Stimulated activated CD4-positive, alpha-beta T cell treated with anti-CD3 and anti-CD28 coated beads, Interleukin-12 subunit alpha, Interleukin-12 subunit beta, amount 100 ng/mL, for 24 hours (primary cell): ENCODE measurements around the gene ZNF112.
"Not testable (repeated sequence)": the region's sequence is repeated elsewhere in the genome, so short reads cannot be mapped to it uniquely, and the experiment has no call there.

ENCODE experiments used
- DNase-seq, 2 experiments: peaks; one replicate each; pipeline ENCODE4 v3.0.0-alpha.2; 2020; ENCODE audit warnings: low read depth in 2 of 2

Gene ZNF112

GRCh38 chr19:44356383-44357111 is at the start of gene ZNF112:
TSS of gene ZNF112 (minus strand) at chr19:44356680. CDS start at chr19:44340539, 16,141 bp downstream.
- DNase-seq = peak in 1 of 2 experiments; percentile 2

GRCh38 chr19:44401139-44402115 is 44.9 kb upstream of the ZNF112 start, which contains the start of gene ZNF285:
TSS of gene ZNF285 (minus strand) at chr19:44401608. CDS start at chr19:44397213, 4,395 bp downstream.
- peak; percentile 65 to 67 for DNase-seq

- not testable (repeated sequence) for DNase-seq
Measured at GRCh38 chr19:44389268-44389667, 32.8 kb upstream of the ZNF112 start.

- no peak for DNase-seq
Measured at GRCh38 chr19:44374789-44375188, 18.3 kb upstream of the ZNF112 start.

- no peak for DNase-seq
Measured at GRCh38 chr19:44371815-44372480, 15.5 kb upstream of the ZNF112 start.

- no peak for DNase-seq
Measured at GRCh38 chr19:44367024-44367423, 10.5 kb upstream of the ZNF112 start.

- no peak for DNase-seq
Measured at GRCh38 chr19:44346556-44346955, 9.9 kb downstream of the ZNF112 start.

- DNase-seq = no peak
Measured at GRCh38 chr19:44345959-44346358, 10.5 kb downstream of the ZNF112 start.

GRCh38 chr19:44344255-44344654 is 12.2 kb downstream of the ZNF112 start:
- no peak for DNase-seq

GRCh38 chr19:44341794-44342193 is 14.7 kb downstream of the ZNF112 start:
- DNase-seq = no peak

- not testable (repeated sequence) for DNase-seq
Measured at GRCh38 chr19:44334639-44335038, 21.8 kb downstream of the ZNF112 start.

GRCh38 chr19:44332145-44332544 is 24.3 kb downstream of the ZNF112 start:
- DNase-seq = no peak

GRCh38 chr19:44315883-44316282 is 40.6 kb downstream of the ZNF112 start:
- no peak for DNase-seq

GRCh38 chr19:44313231-44313630 is 43.2 kb downstream of the ZNF112 start:
- DNase-seq = no peak

- no peak for DNase-seq
Measured at GRCh38 chr19:44308011-44308410, 48.5 kb downstream of the ZNF112 start.

GRCh38 chr19:44306283-44306682 is 50.2 kb downstream of the ZNF112 start:
- no peak for DNase-seq

- no peak for DNase-seq
Measured at GRCh38 chr19:44305457-44305856, 51.0 kb downstream of the ZNF112 start.

- DNase-seq = peak; percentile 62 to 65
Measured at GRCh38 chr19:44304659-44305193, 51.8 kb downstream of the ZNF112 start, which contains the start of gene ZNF235. TSS of gene ZNF235 (minus strand) at chr19:44305025. CDS start at chr19:44303404, 1,621 bp downstream.

GRCh38 chr19:44303976-44304568 is 52.4 kb downstream of the ZNF112 start:
- no peak for DNase-seq

- DNase-seq = no peak
Measured at GRCh38 chr19:44303320-44303719, 53.2 kb downstream of the ZNF112 start.

- DNase-seq = no peak
Measured at GRCh38 chr19:44284968-44285367, 71.5 kb downstream of the ZNF112 start.
